Measurements from ENCODE around the gene TAS1R1.

TAS1R1 gene

GRCh38 chr1:6572653-6573383 lies 17.7 kb downstream of the TAS1R1 start:
- no peaks in the 10 kb centered on the region for H3K4me1 ChIP-seq (ENCODE audit: control insufficient read depth, insufficient read depth, low read length)
- H3K27me3 ChIP-seq (ENCODE audit: control insufficient read depth in 1 of 2, insufficient read depth in 2 of 2, low read length in 2 of 2), result no peaks in the 10 kb centered on the region
- no peaks in the 10 kb centered on the region for H3K9me3 ChIP-seq (ENCODE audit: control insufficient read depth in 2 of 2, low read length in 2 of 2)
- H3K36me3 ChIP-seq (ENCODE audit: control insufficient read depth in 2 of 2, insufficient read depth in 2 of 2, low read length in 2 of 2), result no peaks in the 10 kb centered on the region
- no peak overlapping the region for H3K4me3 ChIP-seq (ENCODE audit: low read length in 2 of 2)
- no peak overlapping the region for H3K27ac ChIP-seq (ENCODE audit: low read length)
- H3K9ac ChIP-seq (ENCODE audit: low read length in 2 of 2), result no peak overlapping the region

DNA sequence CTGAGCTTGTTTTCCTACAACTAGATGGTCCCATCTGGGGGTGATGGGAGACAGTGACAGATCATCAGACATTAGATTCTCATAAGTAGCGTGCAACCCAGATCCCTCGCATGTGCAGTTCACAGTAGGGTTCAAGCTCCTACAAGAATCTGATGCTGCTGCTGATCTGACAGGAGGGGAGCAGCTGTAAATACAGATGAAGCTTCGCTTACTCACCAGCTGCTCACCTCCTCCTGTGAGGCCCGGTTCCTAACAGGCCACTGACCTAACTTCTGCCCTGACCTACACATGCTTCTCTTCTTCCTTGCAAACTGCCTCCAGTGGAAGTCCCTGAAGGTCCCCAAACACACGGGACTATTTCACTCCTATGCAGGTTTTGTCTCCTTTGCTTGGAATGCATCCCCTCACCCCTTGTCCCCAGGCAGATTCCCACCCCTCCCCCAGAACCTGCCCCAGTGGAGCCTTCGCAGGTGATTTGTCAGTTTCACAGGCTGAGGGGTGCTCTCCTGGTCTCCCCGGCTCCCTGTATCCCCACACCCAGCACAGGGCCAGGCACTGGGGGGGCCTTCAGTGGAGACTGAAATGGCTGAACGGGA lies 19.0 kb downstream of the TAS1R1 start:
- no peak overlapping the region for H3K27ac ChIP-seq (ENCODE audit: low read length)

GRCh38 chr1:6574818-6575217 lies 19.7 kb downstream of the TAS1R1 start:
- Histone ChIP-seq H3K36me3 (ENCODE audit: control insufficient read depth in 2 of 2, insufficient read depth in 2 of 2, low read length in 2 of 2) (no peaks in the 10 kb centered on the region), H3K27ac (ENCODE audit: low read length) (no peak overlapping the region), H3K4me1 (ENCODE audit: control insufficient read depth, insufficient read depth, low read length) (peaks cover 8% of the 10 kb centered on the region), H3K4me3 (ENCODE audit: low read length in 2 of 2) (no peak overlapping the region), H3K9ac (ENCODE audit: low read length in 2 of 2) (no peak overlapping the region), H3K27me3 (ENCODE audit: control insufficient read depth in 1 of 2, insufficient read depth in 2 of 2, low read length in 2 of 2) (no peaks in the 10 kb centered on the region), H3K9me3 (ENCODE audit: control insufficient read depth in 2 of 2, low read length in 2 of 2) (no peaks in the 10 kb centered on the region)

More for the DNA sequence above, 19.0 kb downstream of the TAS1R1 start:
- H3K4me1 ChIP-seq (ENCODE audit: control insufficient read depth, insufficient read depth, low read length), result peaks cover 4% of the 10 kb centered on the region
- no peaks in the 10 kb centered on the region for H3K27me3 ChIP-seq (ENCODE audit: control insufficient read depth in 1 of 2, insufficient read depth in 2 of 2, low read length in 2 of 2)
- H3K4me3 ChIP-seq (ENCODE audit: low read length in 2 of 2), result no peak overlapping the region
- no peaks in the 10 kb centered on the region for H3K9me3 ChIP-seq (ENCODE audit: control insufficient read depth in 2 of 2, low read length in 2 of 2)
- no peaks in the 10 kb centered on the region for H3K36me3 ChIP-seq (ENCODE audit: control insufficient read depth in 2 of 2, insufficient read depth in 2 of 2, low read length in 2 of 2)
- H3K9ac ChIP-seq (ENCODE audit: low read length in 2 of 2), result no peak overlapping the region

DNA sequence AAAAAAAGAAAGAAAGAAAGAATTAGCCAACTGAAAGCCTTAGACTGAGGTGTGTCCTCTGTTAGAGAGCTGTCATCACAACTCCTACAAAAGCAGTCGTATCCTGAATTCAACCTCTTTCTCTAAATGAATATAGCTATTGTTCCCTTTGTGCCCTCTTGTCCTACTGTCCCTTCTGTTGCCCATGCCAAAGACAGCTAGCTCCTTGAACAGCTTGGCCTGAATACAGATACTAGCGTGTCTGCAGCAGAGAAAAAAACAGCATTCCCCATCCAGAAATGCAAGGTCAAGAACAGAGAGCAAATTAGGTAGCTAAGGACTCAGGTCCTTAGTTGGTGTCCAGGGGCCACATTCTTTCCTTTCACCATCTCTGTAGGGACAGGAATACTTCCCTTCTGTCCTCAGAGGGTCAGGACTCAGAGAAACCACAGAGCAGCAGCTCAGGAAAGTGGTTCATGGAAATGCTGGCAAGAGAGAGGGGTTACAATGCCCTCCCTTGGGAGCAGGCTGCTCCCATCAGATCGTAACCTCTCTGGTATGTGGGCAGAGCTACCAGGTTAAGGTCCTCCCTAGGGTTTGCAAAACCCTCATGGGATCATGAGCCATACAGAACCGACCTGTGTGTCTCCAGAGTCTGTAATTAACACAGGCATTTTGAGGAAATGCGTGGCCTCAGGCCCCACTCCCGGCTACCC lies 22.9 kb downstream of the TAS1R1 start:
- no peaks in the 10 kb centered on the region for H3K9me3 ChIP-seq (ENCODE audit: control insufficient read depth in 2 of 2, low read length in 2 of 2)
- peaks cover 4 to 6% of the 10 kb centered on the region in 2 donors for H3K36me3 ChIP-seq (ENCODE audit: control insufficient read depth in 2 of 2, insufficient read depth in 2 of 2, low read length in 2 of 2)
- no peak overlapping the region for H3K27ac ChIP-seq (ENCODE audit: low read length)
- H3K27me3 ChIP-seq (ENCODE audit: control insufficient read depth in 1 of 2, insufficient read depth in 2 of 2, low read length in 2 of 2), result no peaks in the 10 kb centered on the region
- peaks cover 25% of the 10 kb centered on the region for H3K4me1 ChIP-seq (ENCODE audit: control insufficient read depth, insufficient read depth, low read length)
- no peak overlapping the region for H3K9ac ChIP-seq (ENCODE audit: low read length in 2 of 2)
- no peak overlapping the region for H3K4me3 ChIP-seq (ENCODE audit: low read length in 2 of 2)

- Histone ChIP-seq H3K27me3 (ENCODE audit: control insufficient read depth in 1 of 2, insufficient read depth in 2 of 2, low read length in 2 of 2) (no peaks in the 10 kb centered on the region), H3K4me3 (ENCODE audit: low read length in 2 of 2) (peak overlapping the region; percentile 84), H3K9me3 (ENCODE audit: control insufficient read depth in 2 of 2, low read length in 2 of 2) (no peaks in the 10 kb centered on the region), H3K27ac (ENCODE audit: low read length) (peak overlapping the region; percentile 94), H3K36me3 (ENCODE audit: control insufficient read depth in 2 of 2, insufficient read depth in 2 of 2, low read length in 2 of 2) (peaks cover 4 to 6% of the 10 kb centered on the region in 2 donors), H3K9ac (ENCODE audit: low read length in 2 of 2) (peak overlapping the region; percentile 87 to 92), H3K4me1 (ENCODE audit: control insufficient read depth, insufficient read depth, low read length) (peaks cover 25% of the 10 kb centered on the region)
These were observed 23.7 kb downstream of the TAS1R1 start for GRCh38 chr1:6578624-6579373.

DNA sequence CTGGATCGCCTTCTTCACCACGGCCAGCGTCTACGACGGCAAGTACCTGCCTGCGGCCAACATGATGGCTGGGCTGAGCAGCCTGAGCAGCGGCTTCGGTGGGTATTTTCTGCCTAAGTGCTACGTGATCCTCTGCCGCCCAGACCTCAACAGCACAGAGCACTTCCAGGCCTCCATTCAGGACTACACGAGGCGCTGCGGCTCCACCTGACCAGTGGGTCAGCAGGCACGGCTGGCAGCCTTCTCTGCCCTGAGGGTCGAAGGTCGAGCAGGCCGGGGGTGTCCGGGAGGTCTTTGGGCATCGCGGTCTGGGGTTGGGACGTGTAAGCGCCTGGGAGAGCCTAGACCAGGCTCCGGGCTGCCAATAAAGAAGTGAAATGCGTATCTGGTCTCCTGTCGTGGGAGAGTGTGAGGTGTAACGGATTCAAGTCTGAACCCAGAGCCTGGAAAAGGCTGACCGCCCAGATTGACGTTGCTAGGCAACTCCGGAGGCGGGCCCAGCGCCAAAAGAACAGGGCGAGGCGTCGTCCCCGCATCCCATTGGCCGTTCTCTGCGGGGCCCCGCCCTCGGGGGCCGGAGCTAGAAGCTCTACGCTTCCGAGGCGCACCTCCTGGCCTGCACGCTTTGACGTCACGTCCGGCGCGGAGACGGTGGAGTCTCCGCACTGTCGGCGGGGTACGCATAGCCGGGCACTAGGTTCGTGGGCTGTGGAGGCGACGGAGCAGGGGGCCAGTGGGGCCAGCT lies 24.4 kb downstream of the TAS1R1 start, which contains the start of gene ZBTB48:
TSS of gene ZBTB48 (plus strand) at position 621 of the 745 bp plus-strand sequence. CDS start 616 bp downstream, outside the sequence.
- peaks cover 25% of the 10 kb centered on the region for H3K4me1 ChIP-seq (ENCODE audit: control insufficient read depth, insufficient read depth, low read length)
- peak within 1 kb of the TSS; percentile 87 to 92 for H3K9ac ChIP-seq (ENCODE audit: low read length in 2 of 2)
- H3K4me3 ChIP-seq (ENCODE audit: low read length in 2 of 2), result peak within 1 kb of the TSS; percentile 84
- no peaks in the 10 kb centered on the region for H3K27me3 ChIP-seq (ENCODE audit: control insufficient read depth in 1 of 2, insufficient read depth in 2 of 2, low read length in 2 of 2)
- H3K36me3 ChIP-seq (ENCODE audit: control insufficient read depth in 2 of 2, insufficient read depth in 2 of 2, low read length in 2 of 2), result peaks cover 4 to 6% of the 10 kb centered on the region in 2 donors
- no peaks in the 10 kb centered on the region for H3K9me3 ChIP-seq (ENCODE audit: control insufficient read depth in 2 of 2, low read length in 2 of 2)
- H3K27ac ChIP-seq (ENCODE audit: low read length), result peak within 1 kb of the TSS; percentile 94

- H3K4me1 ChIP-seq (ENCODE audit: control insufficient read depth, insufficient read depth, low read length), result peaks cover 25% of the 10 kb centered on the region
- H3K4me3 ChIP-seq (ENCODE audit: low read length in 2 of 2), result peak overlapping the region; percentile 78 to 84
- H3K27ac ChIP-seq (ENCODE audit: low read length), result peak overlapping the region; percentile 94
- H3K36me3 ChIP-seq (ENCODE audit: control insufficient read depth in 2 of 2, insufficient read depth in 2 of 2, low read length in 2 of 2), result peaks cover 4 to 6% of the 10 kb centered on the region in 2 donors
- H3K9me3 ChIP-seq (ENCODE audit: control insufficient read depth in 2 of 2, low read length in 2 of 2), result no peaks in the 10 kb centered on the region
- no peaks in the 10 kb centered on the region for H3K27me3 ChIP-seq (ENCODE audit: control insufficient read depth in 1 of 2, insufficient read depth in 2 of 2, low read length in 2 of 2)
- H3K9ac ChIP-seq (ENCODE audit: low read length in 2 of 2), result peak overlapping the region; percentile 83 to 92
These were observed 25.0 kb downstream of the TAS1R1 start for GRCh38 chr1:6580119-6580592.

GRCh38 chr1:6580593-6581409 lies 25.7 kb downstream of the TAS1R1 start:
- Histone ChIP-seq H3K9me3 (ENCODE audit: control insufficient read depth in 2 of 2, low read length in 2 of 2) (no peaks in the 10 kb centered on the region), H3K4me1 (ENCODE audit: control insufficient read depth, insufficient read depth, low read length) (peaks cover 25% of the 10 kb centered on the region), H3K36me3 (ENCODE audit: control insufficient read depth in 2 of 2, insufficient read depth in 2 of 2, low read length in 2 of 2) (peaks cover 4 to 6% of the 10 kb centered on the region in 2 donors), H3K27ac (ENCODE audit: low read length) (peak overlapping the region; percentile 94), H3K27me3 (ENCODE audit: control insufficient read depth in 1 of 2, insufficient read depth in 2 of 2, low read length in 2 of 2) (no peaks in the 10 kb centered on the region), H3K9ac (ENCODE audit: low read length in 2 of 2) (peak overlapping the region; percentile 83 to 92), H3K4me3 (ENCODE audit: low read length in 2 of 2) (peak overlapping the region; percentile 78 to 84)

- Histone ChIP-seq H3K9me3 (ENCODE audit: control insufficient read depth in 2 of 2, low read length in 2 of 2) (no peaks in the 10 kb centered on the region), H3K27ac (ENCODE audit: low read length) (no peak overlapping the region), H3K27me3 (ENCODE audit: control insufficient read depth in 1 of 2, insufficient read depth in 2 of 2, low read length in 2 of 2) (no peaks in the 10 kb centered on the region), H3K9ac (ENCODE audit: low read length in 2 of 2) (no peak overlapping the region), H3K36me3 (ENCODE audit: control insufficient read depth in 2 of 2, insufficient read depth in 2 of 2, low read length in 2 of 2) (peaks cover 4 to 6% of the 10 kb centered on the region in 2 donors), H3K4me1 (ENCODE audit: control insufficient read depth, insufficient read depth, low read length) (peaks cover 31% of the 10 kb centered on the region), H3K4me3 (ENCODE audit: low read length in 2 of 2) (no peak overlapping the region)
These were observed 26.6 kb downstream of the TAS1R1 start for GRCh38 chr1:6581561-6582305.

Measured in stomach smooth muscle (tissue), 2 donors.